A549 (cell line): Measurements from ENCODE around the gene TP73. TPM values are rescaled to one million over a fixed set of nuclear protein-coding genes. Genes with fewer than 3 reads are reported as not detected.

Experiments
- ATAC-seq, 2 experiments: fragments of 200-7000 bp in 1 of 2; fragments of >200 bp in 1 of 2; cut with Nextera tagmentation in 1 of 2; cut with Tn5 transposase in 1 of 2; 3 replicates each; pipeline versions ENCODE4 v1.8.0 to v1.9.1; 2018 to 2020; ENCODE audit warnings: mild to moderate bottlenecking in 1 of 2, moderate library complexity in 1 of 2
- CTCF ChIA-PET: fragments of 300-600 bp; sonication (Branson Sonifier 250); formaldehyde crosslinking; extraction: SDS; loops from one replicate; lab custom pipeline; 2021; ENCODE audit warnings: antibody characterized with exemption, inconsistent platforms; lab: Yijun Ruan, JAX
- POLR2A ChIA-PET: fragments of 350-600 bp; formaldehyde crosslinking; extraction: SDS; loops from one replicate; lab custom pipeline; 2021; ENCODE audit warnings: antibody characterized with exemption, inconsistent platforms; lab: Yijun Ruan, JAX
- DNase-seq, 2 experiments: peaks; one replicate each; pipeline versions ENCODE4 v3.0.0 to v3.0.0-alpha.2; 2011 to 2016; ENCODE audit warnings: low read depth in 1 of 2, low spot score in 1 of 2
- FAIRE-seq: peaks from 2 replicates; lab custom pipeline; 2011; peaks lifted over from hg19 to GRCh38; lab: Jason Lieb, UNC
- H3K27ac ChIP-seq, 2 experiments: fragments of >200 bp; sonication (Bioruptor Twin); formaldehyde crosslinking; 3 replicates each; pipeline ENCODE4 v1.5.1; 2016 to 2017
- H3K4me1 ChIP-seq: fragments of >200 bp; sonication (Bioruptor Twin); formaldehyde crosslinking; 3 replicates; pipeline ENCODE4 v1.6.1; 2016
- H3K4me2 ChIP-seq: fragments of >200 bp; sonication (Bioruptor Twin); formaldehyde crosslinking; 3 replicates; pipeline ENCODE4 v1.6.1; 2016
- H3K4me3 ChIP-seq: fragments of >200 bp; sonication (Bioruptor Twin); formaldehyde crosslinking; 3 replicates; pipeline ENCODE4 v1.5.1; 2016
- H3K9me3 ChIP-seq: fragments of >200 bp; sonication (Bioruptor Twin); formaldehyde crosslinking; 3 replicates; pipeline ENCODE4 v1.6.1; 2016
- CHD2 ChIP-seq: fragments of 150-350 bp; IDR thresholded peaks from 2 replicates; pipeline ENCODE4 v1.6.1; 2014; ENCODE audit warnings: low read length; ENCODE audit not compliant: partially characterized antibody
- E2F6 ChIP-seq: IDR thresholded peaks from 2 replicates; pipeline ENCODE4 v1.6.1; 2012; ENCODE audit warnings: low read depth, borderline replicate concordance
- EHF ChIP-seq: fragments of 250-450 bp; sonication (Bioruptor Pico); IDR thresholded peaks from 2 replicates; pipeline ENCODE4 v1.5.0; 2020; ENCODE audit warnings: mild to moderate bottlenecking
- EHMT2 ChIP-seq: fragments of 200-600 bp; sonication (generic); IDR thresholded peaks from 2 replicates; pipeline ENCODE4 v1.6.1; 2016; ENCODE audit warnings: antibody characterized with exemption, low read depth, mild to moderate bottlenecking, moderate library complexity
- ESRRA ChIP-seq: fragments of 150-350 bp; IDR thresholded peaks from 2 replicates; pipeline ENCODE4 v1.6.1; 2014; ENCODE audit warnings: mild to moderate bottlenecking, low read length, borderline replicate concordance
- FOSB ChIP-seq: fragments of 250-450 bp; sonication (Bioruptor Pico); IDR thresholded peaks from 2 replicates; pipeline ENCODE4 v1.5.0; 2020; ENCODE audit warnings: mild to moderate bottlenecking, moderate library complexity
- FOSL2 ChIP-seq, 2 experiments: fragments of 450-650 bp in 1 of 2; fragments of >200 bp in 1 of 2; sonication (Bioruptor Twin) in 1 of 2; formaldehyde crosslinking; IDR thresholded peaks; 2 replicates each; pipeline versions ENCODE4 v1.5.0 to v1.6.1; 2016 to 2020; ENCODE audit warnings: mild to moderate bottlenecking in 1 of 2, moderate library complexity in 1 of 2
- HES2 ChIP-seq: fragments of >200 bp; sonication (Bioruptor Twin); formaldehyde crosslinking; IDR thresholded peaks from 2 replicates; pipeline ENCODE4 v1.6.1; 2016
- HMGXB4 ChIP-seq: fragments of 250-450 bp; sonication (Bioruptor Pico); IDR thresholded peaks from 2 replicates; pipeline ENCODE4 v1.5.0; 2021; ENCODE audit warnings: mild to moderate bottlenecking, moderate library complexity, borderline replicate concordance
- JUNB ChIP-seq: fragments of >200 bp; sonication (Bioruptor Twin); formaldehyde crosslinking; IDR thresholded peaks from 2 replicates; pipeline ENCODE4 v1.6.1; 2016
- KDM5A ChIP-seq: fragments of 200-600 bp; sonication (generic); IDR thresholded peaks from 2 replicates; pipeline ENCODE4 v1.6.1; 2016; ENCODE audit warnings: antibody characterized with exemption, mild to moderate bottlenecking
- MAX ChIP-seq: IDR thresholded peaks from 2 replicates; pipeline ENCODE4 v1.6.1; 2012
- NFE2L2 ChIP-seq: fragments of 150-350 bp; conservative IDR thresholded peaks from 2 replicates; pipeline ENCODE4 v1.6.1; 2014; ENCODE audit warnings: low read length
- NPAS2 ChIP-seq: fragments of 250-450 bp; sonication (Bioruptor Pico); IDR thresholded peaks from 2 replicates; pipeline ENCODE4 v1.8.0; 2022; ENCODE audit warnings: mild to moderate bottlenecking, moderate library complexity, borderline replicate concordance
- PHF8 ChIP-seq: fragments of 200-600 bp; sonication (generic); IDR thresholded peaks from 2 replicates; pipeline ENCODE4 v1.6.1; 2016; ENCODE audit warnings: low read depth, mild to moderate bottlenecking, antibody characterized with exemption, moderate library complexity, borderline replicate concordance
- RCOR1 ChIP-seq: fragments of 150-350 bp; IDR thresholded peaks from 2 replicates; pipeline ENCODE4 v1.6.1; 2014; ENCODE audit warnings: antibody characterized with exemption, low read length, low read depth
- REST ChIP-seq: fragments of 200-600 bp; sonication (generic); IDR thresholded peaks from 2 replicates; pipeline ENCODE4 v1.6.1; 2016; ENCODE audit warnings: antibody characterized with exemption, mild to moderate bottlenecking, moderate library complexity
- ZC3H11A ChIP-seq: fragments of 450-650 bp; IDR thresholded peaks from 2 replicates; pipeline ENCODE4 v1.6.1; 2014; ENCODE audit warnings: antibody characterized with exemption, mild to moderate bottlenecking
- ZNF302 ChIP-seq: fragments of 250-450 bp; sonication (Bioruptor Pico); IDR thresholded peaks from 2 replicates; pipeline ENCODE4 v1.9.0; 2021; ENCODE audit warnings: inconsistent platforms, mild to moderate bottlenecking, moderate library complexity
- ZSCAN20 ChIP-seq: fragments of 250-450 bp; sonication (Bioruptor Pico); IDR thresholded peaks from 2 replicates; pipeline ENCODE4 v1.8.0; 2022; ENCODE audit warnings: mild to moderate bottlenecking, moderate library complexity
- WGBS: methylation state at CpG from one replicate; pipeline ENCODE4 v1.1.6; 2017; ENCODE audit errors: missing lambda C conversion rate; 5-methylcytosine and 5-hydroxymethylcytosine counted together
- polyA plus RNA-seq, 4 experiments: library from polyadenylated mRNA; depleted of rRNA in 3 of 4; stranded (reverse); fragments of >200 nt; fragmentation: RNase III in 1 of 4; extraction: RNeasy Plus Mini Kit Qiagen cat#74134 plus additional on column Dnase treatment in 1 of 4; gene quantifications; 2 replicates in 3 of 4; 3 replicates in 1 of 4; pipeline ENCODE4 v1.2.3, GENCODE V29; 2011 to 2017

TP73 gene
- polyA plus RNA-seq, 2 of the 4 experiments (the other 2 are of a cell fraction): 0.01 to 0.25 TPM

GRCh38 chr1:3610527-3611169 lies 41.7 kb upstream of the TP73 start:
- ATAC-seq (peak; percentile 5 to 10; a peak in 3 of 6 replicates), DNase-seq (no peak), FAIRE-seq (no peak)
- Histone ChIP-seq H3K27ac (peak overlapping the region; percentile 30 to 83; a peak in 3 of 6 replicates), H3K9me3 (no peaks in the 10 kb centered on the region), H3K4me1 (peaks cover 32% of the 10 kb centered on the region), H3K4me3 (peak overlapping the region; percentile 57), H3K4me2 (peak overlapping the region; percentile 95)
- TF ChIP-seq REST (no peak), NFE2L2 (no peak), ESRRA (no peak), FOSL2 (IDR thresholded peaks at IDR 0.05) (no peak), FOSL2 (CRISPR knock-in tag; IDR thresholded peaks at IDR 0.05) (no peak), ZC3H11A (no peak), PHF8 (no peak), HES2 (no peak), CHD2 (no peak), ZNF302 (CRISPR knock-in tag) (no peak), RCOR1 (no peak), JUNB (no peak), E2F6 (no peak), NPAS2 (CRISPR knock-in tag) (no peak), HMGXB4 (CRISPR knock-in tag) (no peak), ZSCAN20 (CRISPR knock-in tag) (no peak), EHMT2 (no peak), FOSB (no peak)
- 65% methylated on average over 13 of the region's 27 CpGs for WGBS
- ChIA-PET POLR2A (no interaction called here), CTCF (interaction anchor here (1.0 to 2.4 kb wide), 4 partner anchors 10 to 158 kb away, joined by 3 to 9 read pairs (median 6); no protein-coding TSS in a partner anchor)

GRCh38 chr1:3611170-3612019 lies 40.9 kb upstream of the TP73 start, which contains the start of gene MEGF6:
Gene MEGF6 (minus strand): TSS chr1:3611508. CDS start chr1:3611268, 240 bp downstream.
- ATAC-seq (peak; percentile 75 to 83), FAIRE-seq (no peak), DNase-seq (peak; percentile 57 to 58)
- WGBS: 14% methylated on average over 9 of the region's 87 CpGs
- H3K4me3 ChIP-seq: peak within 1 kb of the TSS; percentile 57
- H3K27ac ChIP-seq: peak within 1 kb of the TSS; percentile 30 to 83; a peak in 3 of 6 replicates
- ChIA-PET POLR2A (no interaction called here), CTCF (interaction anchor here (0.9 to 2.4 kb wide), 3 partner anchors 46 to 121 kb away, joined by 3 to 9 read pairs (median 7); no protein-coding TSS in a partner anchor)
- peaks cover 32% of the 10 kb centered on the region for H3K4me1 ChIP-seq
- no peaks in the 10 kb centered on the region for H3K9me3 ChIP-seq
- H3K4me2 ChIP-seq: peak within 1 kb of the TSS; percentile 95
- TF ChIP-seq MAX: peak; percentile 43; the same call in 1 of the 2 replicates
- TF ChIP-seq CHD2: no peak
- no peak for TF ChIP-seq KDM5A
- TF ChIP-seq EHF (CRISPR knock-in tag): no peak
- TF ChIP-seq, all 56 proteins: peak for 1
